ENCODE measurements around the gene PABPN1.

The PABPN1 gene

GRCh38 chr14:23365732-23366425 lies 44.6 kb downstream of the PABPN1 start:
- peak overlapping the region; percentile 7 for H3K4me3 ChIP-seq (ENCODE audit: control insufficient read depth, low read depth, low read length)
- peak; percentile 17 for DNase-seq (ENCODE audit: low read depth)
- no peak for TF ChIP-seq CTCF (conservative IDR thresholded peaks at IDR 0.05; ENCODE audit: control insufficient read depth, insufficient read depth, low read depth, low read length)

- DNase-seq (ENCODE audit: low read depth), result no peak
- TF ChIP-seq CTCF (conservative IDR thresholded peaks at IDR 0.05; ENCODE audit: control insufficient read depth, insufficient read depth, low read depth, low read length), result no peak
- H3K4me3 ChIP-seq (ENCODE audit: control insufficient read depth, low read depth, low read length), result no peak overlapping the region
Observed at GRCh38 chr14:23366426-23366921, 45.2 kb downstream of the PABPN1 start.

- H3K4me3 ChIP-seq (ENCODE audit: control insufficient read depth, low read depth, low read length), result no peak overlapping the region
- no peak for TF ChIP-seq CTCF (conservative IDR thresholded peaks at IDR 0.05; ENCODE audit: control insufficient read depth, insufficient read depth, low read depth, low read length)
- DNase-seq (ENCODE audit: low read depth), result no peak
Observed at GRCh38 chr14:23370221-23370620, 49.0 kb downstream of the PABPN1 start.

GRCh38 chr14:23371865-23372264 lies 50.6 kb downstream of the PABPN1 start:
- no peak for TF ChIP-seq CTCF (conservative IDR thresholded peaks at IDR 0.05; ENCODE audit: control insufficient read depth, insufficient read depth, low read depth, low read length)
- DNase-seq (ENCODE audit: low read depth), result no peak
- no peak overlapping the region for H3K4me3 ChIP-seq (ENCODE audit: control insufficient read depth, low read depth, low read length)

- H3K4me3 ChIP-seq (ENCODE audit: control insufficient read depth, low read depth, low read length), result no peak within 1 kb of the TSS
- DNase-seq (ENCODE audit: low read depth), result no peak
- TF ChIP-seq CTCF (conservative IDR thresholded peaks at IDR 0.05; ENCODE audit: control insufficient read depth, insufficient read depth, low read depth, low read length), result no peak
Observed at GRCh38 chr14:23372509-23372908, 51.3 kb downstream of the PABPN1 start, which contains the start of gene IL25. IL25 (plus strand) TSS chr14:23372809.

GRCh38 chr14:23373041-23373440 lies 51.8 kb downstream of the PABPN1 start:
- no peak for TF ChIP-seq CTCF (conservative IDR thresholded peaks at IDR 0.05; ENCODE audit: control insufficient read depth, insufficient read depth, low read depth, low read length)
- no peak for DNase-seq (ENCODE audit: low read depth)
- no peak overlapping the region for H3K4me3 ChIP-seq (ENCODE audit: control insufficient read depth, low read depth, low read length)
